ACHN (cell line): Measurements from ENCODE around the gene DNM3.

Experiments
- DNase-seq: peaks from one replicate; pipeline ENCODE4 v3.0.0-alpha.2; 2015
- in situ Hi-C: cut with HindIII; loops from 2 replicates; pipeline ENCODE4 v1.10.0; 2017; ENCODE audit warnings: low sequenced_read_pairs, low pct_ligation_motif_present, low pct_unique_long_range_greater_than_20kb

The DNM3 gene

GRCh38 chr1:172212124-172212523, 370.8 kb downstream of the DNM3 start:
- DNase-seq: no peak
- in situ Hi-C loops: no loop called here

- in situ Hi-C loops: no loop called here
Measured at GRCh38 chr1:172215006-172215405, 373.7 kb downstream of the DNM3 start.

DNA sequence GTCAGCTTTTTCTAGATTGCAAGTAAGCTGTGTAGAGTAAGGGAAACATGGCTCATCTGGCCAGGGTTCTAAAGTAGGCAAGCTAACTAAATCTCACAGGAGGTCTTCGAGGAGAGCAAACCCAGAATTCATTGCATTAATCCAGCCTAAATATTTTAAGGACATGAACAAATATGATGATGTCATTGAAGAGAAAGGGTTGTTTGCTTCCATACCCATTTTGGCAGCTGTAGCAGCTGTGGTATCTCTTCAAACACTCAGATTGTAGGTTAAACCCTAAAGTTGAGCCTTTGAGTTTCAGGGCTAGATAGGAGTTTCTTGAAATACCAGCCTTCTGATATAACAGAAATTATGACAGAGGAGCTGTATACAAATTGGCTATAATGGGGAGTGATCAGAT, 378.7 kb downstream of the DNM3 start:
- DNase-seq: no peak

More at GRCh38 chr1:172215006-172215405, 373.7 kb downstream of the DNM3 start:
- DNase-seq: no peak

DNA sequence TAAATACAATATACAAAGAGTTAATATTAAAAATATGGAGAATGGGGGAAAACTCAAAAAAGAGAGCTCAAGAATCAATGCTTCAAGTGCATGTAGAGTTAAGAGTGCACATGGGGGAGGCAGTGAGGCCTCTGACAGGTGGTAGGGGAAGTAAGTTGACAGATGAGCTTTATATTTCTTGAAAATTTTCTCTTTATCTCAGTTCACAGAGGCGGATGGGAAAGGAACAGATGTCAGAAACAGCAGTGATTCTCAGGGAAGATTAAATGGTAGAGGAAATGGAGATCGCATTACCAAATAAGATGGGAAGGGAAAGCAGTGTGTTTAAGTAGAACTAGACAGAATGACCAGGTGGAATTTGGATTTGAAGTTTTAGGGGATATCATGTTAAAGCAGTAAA, 379.1 kb downstream of the DNM3 start:
- no peak for DNase-seq
- in situ Hi-C loops: no loop called here

More for the DNA sequence above, 378.7 kb downstream of the DNM3 start:
- in situ Hi-C loops: no loop called here

GRCh38 chr1:172221436-172221835, 380.1 kb downstream of the DNM3 start:
- in situ Hi-C loops: no loop called here
- no peak for DNase-seq

- in situ Hi-C loops: no loop called here
- DNase-seq: no peak
Measured at GRCh38 chr1:172224871-172225270, 383.6 kb downstream of the DNM3 start.

DNA sequence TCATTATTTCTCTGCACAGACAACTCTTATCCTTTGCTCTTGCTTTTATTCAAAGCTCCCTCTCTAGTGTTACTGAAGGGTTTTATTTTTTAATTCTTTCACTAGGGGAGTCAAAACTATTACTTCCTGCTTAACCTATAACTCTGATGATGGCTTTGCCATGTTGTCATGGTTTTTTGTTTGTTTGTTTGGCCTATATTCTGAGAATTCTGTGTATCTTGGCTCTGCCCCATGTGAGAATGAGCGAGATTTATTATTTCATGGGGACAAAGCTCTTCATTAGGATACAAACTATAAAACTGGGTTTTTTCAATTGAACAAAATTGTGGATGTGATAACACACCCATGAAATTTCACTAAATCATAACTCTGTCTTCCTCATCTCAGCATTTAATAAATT, 388.6 kb downstream of the DNM3 start:
- no peak for DNase-seq
- in situ Hi-C loops: no loop called here

- no peak for DNase-seq
- in situ Hi-C loops: no loop called here
Measured at GRCh38 chr1:172230526-172230925, 389.2 kb downstream of the DNM3 start.

GRCh38 chr1:172236958-172237357, 395.7 kb downstream of the DNM3 start:
- in situ Hi-C loops: no loop called here
- DNase-seq: no peak

DNA sequence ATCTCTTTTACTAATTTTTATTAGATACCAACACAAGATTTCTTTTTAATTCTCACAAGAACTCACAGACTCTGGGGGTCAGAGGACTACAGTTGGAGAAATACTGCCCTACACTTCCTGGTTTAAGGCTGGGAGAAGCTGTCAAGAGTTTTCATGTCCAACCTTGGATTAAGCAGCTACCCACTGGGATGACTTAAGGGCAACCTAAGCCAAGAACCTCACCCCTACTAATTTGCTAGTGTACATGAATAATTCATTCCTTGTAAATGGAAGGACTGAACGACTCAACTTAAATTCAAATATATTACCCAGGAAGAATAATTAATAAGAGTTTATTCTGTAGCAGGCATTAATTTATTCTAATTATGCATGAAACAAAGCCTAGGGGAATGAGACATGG, 396.9 kb downstream of the DNM3 start:
- in situ Hi-C loops: no loop called here
- DNase-seq: no peak

DNA sequence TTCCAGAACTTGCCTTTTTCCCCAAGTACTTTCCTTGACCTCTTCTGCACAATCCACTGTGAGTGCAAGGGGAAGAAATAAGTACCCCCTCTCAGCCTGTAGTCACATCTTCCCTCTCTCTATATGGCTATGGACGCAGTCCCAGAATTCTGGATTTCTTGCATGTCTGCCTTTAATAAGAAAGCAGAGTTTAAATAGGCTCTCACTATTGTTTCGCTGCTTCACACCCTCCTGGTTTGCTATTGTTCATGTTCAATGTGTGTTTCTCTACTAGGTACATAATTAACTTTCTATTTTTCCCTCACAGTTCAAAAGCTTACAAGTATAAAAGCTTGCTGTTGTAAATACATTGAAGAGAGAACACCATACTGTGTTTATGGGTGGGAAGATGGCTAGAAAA, 397.7 kb downstream of the DNM3 start:
- in situ Hi-C loops: no loop called here
- no peak for DNase-seq

- no peak for DNase-seq
- in situ Hi-C loops: no loop called here
Measured at GRCh38 chr1:172239901-172240300, 398.6 kb downstream of the DNM3 start.

DNA sequence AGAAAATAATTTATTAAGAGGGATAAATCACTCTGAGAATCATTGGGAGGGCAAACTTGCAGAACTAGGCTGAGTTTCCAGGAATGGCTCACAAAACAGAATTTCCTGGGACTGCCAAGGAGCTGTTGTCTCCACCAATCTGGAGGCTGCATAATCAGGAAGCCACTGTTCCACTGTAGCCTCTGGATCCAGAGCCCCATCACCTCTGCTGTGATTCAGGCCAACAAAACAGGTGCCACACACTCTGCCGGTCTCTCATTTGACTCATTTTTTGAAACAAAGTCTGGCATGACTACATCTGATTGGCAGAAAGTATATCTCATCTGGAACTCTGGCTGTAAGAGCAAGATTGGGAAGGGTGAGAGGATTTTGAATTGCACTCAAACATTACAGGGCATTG, 400.2 kb downstream of the DNM3 start:
- no peak for DNase-seq
- in situ Hi-C loops: no loop called here

DNA sequence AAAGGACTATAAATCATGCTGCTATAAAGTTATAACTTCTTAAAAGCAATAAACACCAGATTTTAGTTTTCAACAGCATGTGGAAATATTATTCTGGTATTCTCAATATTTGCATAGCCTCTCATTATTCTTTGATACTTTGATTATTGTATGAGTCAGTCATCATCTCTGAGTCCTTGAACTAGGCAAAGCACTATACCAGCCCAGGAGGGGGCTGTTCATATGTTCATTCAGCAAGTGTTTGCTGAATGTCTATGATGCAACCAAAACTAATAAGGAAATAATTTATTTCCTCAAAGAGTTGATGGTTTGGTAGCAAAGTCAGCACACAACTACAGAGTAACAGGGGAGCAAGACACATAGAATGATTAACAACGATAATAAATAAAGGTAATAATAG, 403.6 kb downstream of the DNM3 start:
- in situ Hi-C loops: no loop called here
- no peak for DNase-seq

DNA sequence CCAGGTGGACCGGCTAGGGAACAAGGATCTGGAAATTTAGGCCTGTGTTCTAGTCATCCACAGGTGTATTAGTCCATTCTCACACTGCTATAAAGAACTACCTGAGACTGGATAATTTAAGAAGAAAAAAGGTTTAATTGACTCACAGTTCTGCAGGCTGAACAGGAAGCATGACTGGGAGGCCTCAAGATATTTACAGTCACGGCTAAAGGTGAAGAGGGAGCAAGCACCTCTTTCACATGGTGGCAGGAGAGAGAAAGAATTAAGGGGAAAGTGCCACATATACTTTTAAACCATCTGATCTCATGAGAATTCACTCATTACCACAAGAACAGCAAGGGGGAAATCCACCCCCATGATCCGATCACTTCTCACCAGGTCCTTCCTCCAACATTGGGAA, 404.5 kb downstream of the DNM3 start:
- no peak for DNase-seq
- in situ Hi-C loops: no loop called here

GRCh38 chr1:172246521-172247390, 405.5 kb downstream of the DNM3 start:
- in situ Hi-C loops: no loop called here
- DNase-seq: no peak

GRCh38 chr1:172251486-172251885, 410.2 kb downstream of the DNM3 start:
- in situ Hi-C loops: no loop called here
- DNase-seq: no peak

DNA sequence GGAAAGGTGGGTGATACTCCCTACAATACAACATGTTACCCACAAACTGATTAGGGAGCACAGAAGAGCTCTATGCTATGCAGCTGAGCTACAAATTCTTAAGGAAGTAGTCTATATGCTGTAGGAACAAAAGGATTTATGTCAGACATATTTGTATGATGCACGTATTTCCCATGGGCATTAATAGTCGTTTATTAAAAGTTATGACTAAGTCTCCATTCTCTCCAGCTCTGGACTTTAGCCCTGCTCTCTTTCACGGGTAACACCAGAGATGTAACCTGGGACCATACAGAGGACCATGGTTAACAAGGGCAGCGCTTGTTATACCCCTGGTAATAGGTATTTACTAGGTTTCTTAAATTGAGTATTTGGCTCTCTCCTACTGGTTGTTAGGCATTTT, 411.0 kb downstream of the DNM3 start:
- no peak for DNase-seq
- in situ Hi-C loops: no loop called here

DNA sequence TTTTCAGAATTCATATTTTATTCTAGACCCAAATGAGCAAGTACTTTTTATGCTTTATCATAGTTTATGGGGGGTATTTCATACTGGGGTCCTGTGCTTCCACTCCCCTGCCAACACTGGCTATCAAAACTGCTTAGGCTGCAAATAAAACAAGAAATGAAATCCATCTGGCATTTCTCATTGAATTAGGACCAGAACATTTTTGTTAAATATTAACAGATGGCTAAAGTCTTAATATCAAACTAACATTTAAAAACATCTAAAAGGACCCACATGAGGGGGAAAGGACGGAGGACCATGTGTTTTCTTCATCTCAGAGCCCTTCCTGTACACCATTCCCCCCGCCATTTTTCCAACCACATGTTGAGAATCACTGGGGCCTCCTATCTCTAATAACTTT, 411.7 kb downstream of the DNM3 start:
- no peak for DNase-seq
- in situ Hi-C loops: no loop called here

GRCh38 chr1:172254521-172255222, 413.4 kb downstream of the DNM3 start:
- DNase-seq: peak; percentile 88
- in situ Hi-C loops: no loop called here
